SK-MEL-5 (cell line): ENCODE results near the gene CDIP1. TPM values are rescaled to one million over a fixed set of nuclear protein-coding genes. Genes with fewer than 3 reads are reported as not detected.

ENCODE experiments used
- DNase-seq: peaks from one replicate; pipeline ENCODE4 v3.0.0-alpha.2; 2016; ENCODE audit warnings: low read depth, low spot score
- in situ Hi-C: cut with HindIII; loops from 2 replicates; pipeline ENCODE4 v1.10.0; 2016; ENCODE audit warnings: low sequenced_read_pairs, high pct_unique_total_duplicates, low pct_unique_long_range_greater_than_20kb
- total RNA-seq: library from RNA; depleted of rRNA; stranded (reverse); fragments of >200 nt; shearing (Covaris generic); gene quantifications from 2 replicates; pipeline ENCODE4 v1.2.3, GENCODE V29; 2014

Gene CDIP1
- total RNA-seq, 1 experiment from 2014 or later, result 8.7 TPM

DNA sequence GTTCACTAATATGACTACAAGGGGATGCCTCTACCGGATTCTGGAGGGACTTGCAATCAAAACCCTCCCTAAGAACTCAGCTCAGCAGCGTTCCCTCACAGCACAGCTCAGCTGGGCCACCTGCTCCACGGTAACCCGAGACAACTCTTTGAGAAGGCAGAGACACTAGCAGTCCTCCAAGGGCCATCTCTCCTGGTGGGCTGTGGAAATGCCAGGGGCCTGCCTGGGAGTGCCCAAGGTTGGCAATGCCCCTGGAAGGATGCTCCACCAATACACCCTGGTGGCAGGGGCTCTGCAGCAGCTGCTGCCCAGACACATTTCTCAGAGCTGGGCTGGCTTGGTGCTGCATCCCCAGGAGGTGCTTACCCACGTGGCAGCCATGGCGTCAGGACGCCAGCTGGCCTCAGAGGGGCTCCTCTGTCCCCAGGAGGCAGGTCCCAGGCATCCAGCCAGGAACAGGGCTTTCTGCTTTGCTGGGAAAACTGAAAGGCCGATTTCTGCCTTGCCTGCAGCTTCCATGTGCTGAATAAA lies 16.5 kb downstream of the CDIP1 start:
- DNase-seq, result no peak
- in situ Hi-C loops, result no loop called here

DNA sequence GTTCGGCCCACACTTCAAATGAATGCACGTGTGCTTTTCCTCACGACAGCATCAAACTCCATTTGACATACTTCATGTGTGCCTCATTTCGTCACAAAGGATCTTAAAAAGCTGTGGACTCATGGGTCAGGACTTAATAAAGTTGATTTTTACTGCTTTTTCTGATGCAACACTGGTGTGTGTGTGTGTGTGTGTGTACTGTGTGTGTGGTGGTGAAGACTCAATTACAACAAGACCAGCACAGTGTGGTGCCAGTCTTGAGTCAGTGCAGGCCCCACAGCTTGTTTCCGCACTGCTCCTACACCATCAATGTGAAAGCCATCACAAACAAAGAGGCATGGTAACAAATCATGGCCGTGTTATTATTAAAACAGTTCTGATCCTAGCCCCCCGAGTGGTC lies 17.7 kb downstream of the CDIP1 start:
- in situ Hi-C loops, result no loop called here
- no peak for DNase-seq

GRCh38 chr16:4519274-4520058 lies 19.1 kb downstream of the CDIP1 start:
- in situ Hi-C loops, result no loop called here
- no peak for DNase-seq

DNA sequence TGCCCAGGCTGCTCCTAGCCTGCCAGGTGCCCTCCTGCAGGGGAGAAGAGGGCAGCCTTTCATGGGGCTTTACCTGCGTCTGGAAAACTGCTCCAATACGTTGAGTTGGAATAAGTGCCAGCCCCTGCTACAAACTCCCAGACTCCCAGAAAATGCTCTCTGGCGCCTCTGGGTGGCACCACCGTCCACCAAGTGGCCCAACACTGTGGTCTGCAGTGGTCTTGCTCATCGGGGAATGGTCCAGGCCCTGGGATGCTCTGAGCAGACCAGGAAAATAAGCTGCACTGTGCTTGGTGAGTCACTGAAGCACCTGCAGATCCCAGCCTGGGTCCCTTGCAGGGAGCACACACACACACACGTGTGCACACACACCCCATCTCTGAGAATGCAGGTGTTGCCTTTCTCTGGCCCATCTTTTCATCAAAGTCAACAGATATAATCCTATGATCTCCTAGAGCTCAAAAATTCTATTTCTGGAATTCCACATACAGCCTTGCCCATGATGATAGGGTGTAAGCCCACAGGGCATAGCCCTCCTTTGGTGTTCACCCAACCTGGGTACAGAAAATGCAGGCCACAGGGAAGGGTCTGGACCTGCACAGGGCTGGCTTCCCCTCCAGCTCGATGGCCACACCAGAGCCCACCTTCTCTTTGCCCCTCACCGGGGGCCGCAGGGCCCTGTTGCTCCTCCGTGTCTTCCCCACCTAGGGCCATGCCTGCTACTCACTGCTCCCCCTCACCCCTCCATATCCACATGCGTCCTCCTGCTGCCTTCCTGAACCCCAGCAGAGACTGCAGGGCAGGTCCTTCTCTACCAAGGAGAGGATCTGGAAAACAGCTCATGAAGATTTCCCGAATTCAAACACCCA lies 20.5 kb downstream of the CDIP1 start:
- in situ Hi-C loops, result no loop called here
- peak; percentile 70 for DNase-seq

GRCh38 chr16:4515611-4516233 lies 22.9 kb downstream of the CDIP1 start:
- in situ Hi-C loops, result no loop called here

DNA sequence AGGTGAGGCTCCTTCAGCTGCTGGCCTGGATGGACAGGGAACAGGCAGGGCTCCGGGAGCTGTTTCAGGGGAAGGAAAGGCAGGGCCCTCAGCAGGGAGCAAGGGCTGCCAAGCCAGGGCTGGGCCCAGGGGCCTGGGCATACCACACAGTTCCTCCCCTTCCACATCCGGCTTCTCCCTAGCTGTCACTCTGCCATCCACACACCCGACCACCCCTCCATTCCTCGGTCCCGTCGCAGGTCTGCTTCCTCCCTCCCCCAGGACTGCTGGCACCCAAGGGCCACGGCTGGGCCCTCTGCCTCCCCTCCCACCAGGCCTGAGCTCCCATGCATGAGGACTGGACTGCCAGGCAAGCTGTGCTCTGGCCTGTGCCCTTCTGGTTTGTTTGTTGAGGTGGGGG lies 24.0 kb downstream of the CDIP1 start:
- in situ Hi-C loops, result no loop called here
- no peak for DNase-seq

More at GRCh38 chr16:4515611-4516233, 22.9 kb downstream of the CDIP1 start:
- DNase-seq, result peak; percentile 55

GRCh38 chr16:4513881-4514280 lies 24.7 kb downstream of the CDIP1 start:
- in situ Hi-C loops, result no loop called here
- no peak for DNase-seq

DNA sequence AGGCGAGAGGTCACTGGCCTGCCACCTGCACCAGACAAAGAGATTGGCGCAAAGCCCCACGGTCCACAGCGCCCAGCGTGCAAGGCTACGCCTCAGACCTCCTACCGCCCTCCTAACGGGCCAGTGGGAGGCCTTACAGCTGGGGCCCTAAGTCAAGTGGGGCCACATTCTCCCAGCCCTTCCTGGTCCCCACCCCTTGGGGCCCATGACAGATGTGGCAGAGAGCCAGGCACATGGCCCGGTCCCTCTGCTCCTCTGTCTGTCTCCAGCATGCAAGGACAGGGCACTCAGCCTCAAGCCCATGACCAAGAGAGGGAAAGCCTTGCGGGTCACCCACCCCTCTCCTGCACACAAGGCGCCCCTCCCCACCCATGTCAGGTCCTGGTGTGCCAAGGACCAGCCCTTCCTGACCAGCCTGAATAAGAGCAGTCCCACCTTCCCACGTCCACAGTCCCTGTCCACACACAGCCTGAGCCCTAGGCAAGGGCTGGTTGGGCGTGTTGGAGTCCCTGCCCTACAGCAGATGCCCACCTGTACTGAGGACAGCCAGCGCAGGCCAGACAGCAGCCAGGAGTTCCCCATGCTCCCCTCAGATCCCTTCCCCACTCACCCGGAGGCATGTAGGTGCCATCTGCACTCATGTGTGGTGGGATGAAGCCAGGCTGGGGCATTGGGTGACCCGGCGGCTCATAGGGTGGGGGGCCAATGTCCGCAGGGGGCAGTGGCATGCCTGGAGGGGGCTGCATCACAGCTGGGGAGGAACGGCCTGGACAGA lies 25.3 kb downstream of the CDIP1 start:
- no peak for DNase-seq
- in situ Hi-C loops, result no loop called here

GRCh38 chr16:4512473-4512872 lies 26.1 kb downstream of the CDIP1 start:
- in situ Hi-C loops, result no loop called here

DNA sequence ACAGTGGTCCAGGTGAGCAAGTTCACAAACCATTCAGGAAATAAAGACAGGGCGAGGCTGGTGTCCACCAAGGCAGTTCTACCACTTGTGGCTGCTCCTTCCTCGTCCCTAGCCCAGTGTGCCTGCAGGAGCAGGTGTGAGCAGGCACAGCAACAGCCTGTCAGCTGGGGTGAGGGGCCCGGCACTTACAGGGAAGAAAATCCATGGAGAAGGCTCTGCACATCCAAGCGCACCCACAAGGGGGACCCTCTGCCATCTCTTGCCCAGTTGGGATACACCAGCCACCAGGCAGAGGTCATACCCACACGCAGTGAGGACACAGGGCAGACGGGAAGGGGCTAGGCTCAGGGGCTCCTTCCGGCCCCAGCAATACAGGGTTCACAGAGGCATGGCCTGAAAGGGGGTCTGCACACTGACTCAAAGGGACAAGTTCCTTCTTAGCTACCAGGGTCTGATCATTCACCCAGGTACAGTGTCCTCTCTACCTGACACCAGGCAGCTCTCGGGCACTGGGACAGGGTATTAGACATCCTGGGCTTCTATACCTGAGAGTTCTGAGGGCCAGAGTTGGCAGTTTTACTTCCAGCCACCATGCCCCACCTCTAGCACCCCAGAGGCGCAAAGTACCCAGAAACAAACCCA lies 27.0 kb downstream of the CDIP1 start:
- in situ Hi-C loops, result no loop called here

More at GRCh38 chr16:4512473-4512872, 26.1 kb downstream of the CDIP1 start:
- DNase-seq, result no peak

DNA sequence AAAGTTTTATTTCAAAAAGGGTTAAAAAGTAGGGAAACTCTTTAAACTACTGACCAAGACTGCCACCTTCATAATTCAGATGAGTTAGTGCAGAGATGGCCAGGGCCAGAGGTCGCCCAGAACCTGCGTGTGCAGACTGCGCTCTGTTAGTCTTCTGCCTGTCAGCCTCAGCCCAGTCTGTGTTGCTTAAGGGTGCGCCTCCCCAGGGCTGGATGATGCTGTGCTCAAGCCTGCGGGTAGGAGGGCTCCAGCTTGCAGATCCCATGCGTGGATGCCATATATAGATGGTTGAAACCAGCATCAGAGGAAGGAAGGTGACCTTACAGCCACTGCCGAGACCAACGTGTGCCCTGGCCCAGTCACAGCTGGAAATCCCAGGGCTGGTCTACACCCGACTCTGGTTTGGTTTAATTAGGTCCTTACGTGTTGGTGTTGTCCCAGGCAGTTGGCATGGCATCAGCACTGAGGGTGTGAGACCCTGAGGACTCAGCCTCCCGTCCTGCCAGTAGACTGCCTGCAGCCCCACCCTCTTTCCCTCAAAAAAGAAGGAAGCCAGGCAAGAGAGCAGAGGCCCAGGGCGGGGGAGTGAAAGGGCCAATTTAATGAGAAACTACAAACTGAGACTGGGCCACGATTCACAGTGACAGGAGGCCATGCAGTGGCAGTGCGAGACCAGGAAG lies 27.7 kb downstream of the CDIP1 start:
- in situ Hi-C loops, result no loop called here
- DNase-seq, result no peak

More for the DNA sequence above, 27.0 kb downstream of the CDIP1 start:
- peak; percentile 70 for DNase-seq

GRCh38 chr16:4510131-4510530 lies 28.4 kb downstream of the CDIP1 start:
- in situ Hi-C loops, result no loop called here
- DNase-seq, result no peak

GRCh38 chr16:4509420-4509819 lies 29.2 kb downstream of the CDIP1 start:
- DNase-seq, result no peak
- in situ Hi-C loops, result no loop called here

DNA sequence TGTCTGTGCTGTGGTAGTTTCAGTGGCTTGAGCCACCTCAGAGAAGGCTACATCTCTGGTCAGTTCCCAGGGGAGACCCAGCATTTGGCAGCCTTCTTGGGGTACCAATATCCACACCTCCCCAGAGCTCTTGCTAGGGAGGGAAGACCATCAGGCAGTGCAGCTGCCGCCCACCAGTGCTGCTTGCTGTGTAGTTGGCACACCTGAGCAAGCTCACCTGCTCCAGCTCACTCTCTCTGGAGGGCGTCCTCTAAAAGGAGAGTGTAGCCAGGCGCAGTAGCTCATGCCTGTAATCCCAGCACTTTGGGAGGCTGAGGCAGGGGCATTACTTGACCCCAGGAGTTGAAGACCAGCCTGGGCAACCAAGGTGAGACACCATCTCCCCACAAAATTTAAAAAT lies 29.8 kb downstream of the CDIP1 start:
- DNase-seq, result no peak
- in situ Hi-C loops, result no loop called here

GRCh38 chr16:4507588-4508345 lies 30.8 kb downstream of the CDIP1 start:
- no peak for DNase-seq
- in situ Hi-C loops, result no loop called here

DNA sequence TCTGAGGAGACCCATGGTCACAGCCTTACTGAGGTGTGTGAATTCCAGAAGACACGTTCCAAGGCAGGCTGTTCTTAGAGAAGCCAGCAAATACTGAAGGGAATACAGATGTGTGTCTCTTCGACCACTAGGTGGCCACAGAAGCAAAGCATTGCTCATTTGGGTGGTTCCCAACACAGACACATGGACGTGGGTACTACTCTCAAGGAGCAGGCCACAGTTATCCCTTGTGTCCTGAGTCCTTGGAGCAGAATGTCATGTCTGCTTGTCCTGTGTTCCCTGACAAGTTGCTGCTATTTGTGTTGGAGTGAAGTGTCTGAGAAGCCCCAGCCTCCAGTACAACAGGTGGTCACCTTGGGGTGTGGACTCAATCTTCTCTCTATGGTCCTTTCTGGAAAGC lies 32.1 kb downstream of the CDIP1 start:
- in situ Hi-C loops, result no loop called here
- DNase-seq, result peak; percentile 75
